HepG2 (cell line): ENCODE results near the gene SRRM1. TPM values are rescaled to one million over a fixed set of nuclear protein-coding genes. Genes with fewer than 3 reads are reported as not detected.

Experiments
- ATF2 ChIP-seq: sonication (generic); formaldehyde crosslinking; IDR thresholded peaks from 2 replicates; pipeline ENCODE4 v1.4.0; 2020; ENCODE audit warnings: missing genetic modification reagents
- CBX1 ChIP-seq: IDR thresholded peaks from one replicate; pipeline ENCODE4 v1.6.1; 2016; ENCODE audit warnings: antibody characterized with exemption, low read depth
- CEBPB ChIP-seq: IDR thresholded peaks from 2 replicates; pipeline ENCODE4 v1.6.1; 2011; ENCODE audit warnings: low read depth, low read length, improper control_type of control experiment, borderline replicate concordance
- ETV5 ChIP-seq: IDR thresholded peaks from 2 replicates; pipeline ENCODE4 v1.6.1; 2018; ENCODE audit warnings: missing biosample characterization, missing genetic modification reagents, inconsistent platforms, borderline replicate concordance
- FOXP1 ChIP-seq, 2 experiments: fragments of 450-650 bp in 1 of 2; IDR thresholded peaks; 2 replicates each; pipeline ENCODE4 v1.6.1; 2017 to 2018; ENCODE audit warnings: antibody characterized with exemption in 1 of 2
- GATAD2A ChIP-seq: IDR thresholded peaks from 2 replicates; pipeline ENCODE4 v1.6.1; 2016
- HOXA5 ChIP-seq: sonication (generic); formaldehyde crosslinking; IDR thresholded peaks from 2 replicates; pipeline ENCODE4 v1.4.0; 2020; ENCODE audit warnings: missing genetic modification reagents
- MAX ChIP-seq: IDR thresholded peaks from 2 replicates; pipeline ENCODE4 v1.6.1; 2012; ENCODE audit warnings: inconsistent platforms
- MTA1 ChIP-seq: sonication (generic); formaldehyde crosslinking; IDR thresholded peaks from 2 replicates; pipeline ENCODE4 v1.4.0; 2020; ENCODE audit warnings: missing genetic modification reagents, mild to moderate bottlenecking, borderline replicate concordance
- MXI1 ChIP-seq: IDR thresholded peaks from 3 replicates; pipeline ENCODE4 v1.6.1; 2012; ENCODE audit warnings: low read depth, low read length, inconsistent platforms, borderline replicate concordance
- MYNN ChIP-seq: sonication (generic); formaldehyde crosslinking; IDR thresholded peaks from 2 replicates; pipeline ENCODE4 v1.4.0; 2020; ENCODE audit warnings: mild to moderate bottlenecking, low read depth, missing genetic modification reagents
- NFE2L1 ChIP-seq: sonication (generic); formaldehyde crosslinking; IDR thresholded peaks from 2 replicates; pipeline ENCODE4 v1.4.0; 2020; ENCODE audit warnings: missing genetic modification reagents, mild to moderate bottlenecking, borderline replicate concordance
- POLR2AphosphoS2 ChIP-seq: IDR thresholded peaks from 2 replicates; pipeline ENCODE4 v1.6.1; 2011; ENCODE audit warnings: low read depth, low read length, improper control_type of control experiment
- POLR2G ChIP-seq: fragments of 200-400 bp; formaldehyde crosslinking; IDR thresholded peaks from 2 replicates; pipeline ENCODE4 v1.6.1; 2018; ENCODE audit warnings: mild to moderate bottlenecking, low read depth, low read length, moderate library complexity
- RARG ChIP-seq: sonication (generic); formaldehyde crosslinking; IDR thresholded peaks from 2 replicates; pipeline ENCODE4 v1.4.0; 2020; ENCODE audit warnings: low read depth, mild to moderate bottlenecking, missing genetic modification reagents
- STAG1 ChIP-seq: sonication (generic); formaldehyde crosslinking; IDR thresholded peaks from 2 replicates; pipeline ENCODE4 v1.4.0; 2020; ENCODE audit warnings: missing genetic modification reagents
- SUZ12 ChIP-seq: fragments of 150-350 bp; IDR thresholded peaks from 2 replicates; pipeline ENCODE4 v1.6.1; 2014; ENCODE audit warnings: low read depth, low read length
- TCF7 ChIP-seq: sonication (generic); IDR thresholded peaks from 2 replicates; pipeline ENCODE4 v1.6.1; 2016; ENCODE audit warnings: antibody characterized with exemption, low read depth
- THYN1 ChIP-seq: sonication (generic); formaldehyde crosslinking; IDR thresholded peaks from 2 replicates; pipeline ENCODE4 v1.8.1; 2023; ENCODE audit warnings: low read depth, mild to moderate bottlenecking, moderate library complexity, missing genetic modification reagents, borderline replicate concordance
- ZKSCAN1 ChIP-seq: fragments of 150-350 bp; IDR thresholded peaks from 2 replicates; pipeline ENCODE4 v1.6.1; 2014; ENCODE audit warnings: low read length
- ZNF124 ChIP-seq: sonication (generic); formaldehyde crosslinking; IDR thresholded peaks from 2 replicates; pipeline ENCODE4 v1.4.0; 2020; ENCODE audit warnings: missing genetic modification reagents
- ZNF232 ChIP-seq: sonication (generic); formaldehyde crosslinking; IDR thresholded peaks from 2 replicates; pipeline ENCODE4 v1.4.0; 2020; ENCODE audit warnings: missing genetic modification reagents, borderline replicate concordance
- ZNF292 ChIP-seq: sonication (generic); formaldehyde crosslinking; IDR thresholded peaks from 2 replicates; pipeline ENCODE4 v1.8.1; 2022; ENCODE audit warnings: mild to moderate bottlenecking, low read depth, missing genetic modification reagents, borderline replicate concordance
- ZNF441 ChIP-seq: sonication (generic); formaldehyde crosslinking; IDR thresholded peaks from 2 replicates; pipeline ENCODE4 v1.7.0; 2021; ENCODE audit warnings: missing genetic modification reagents, borderline replicate concordance
- ZNF451 ChIP-seq: sonication (generic); formaldehyde crosslinking; IDR thresholded peaks from 2 replicates; pipeline ENCODE4 v1.5.0; 2020; ENCODE audit warnings: mild to moderate bottlenecking, missing genetic modification reagents
- ZNF513 ChIP-seq: sonication (generic); formaldehyde crosslinking; conservative IDR thresholded peaks from 2 replicates; pipeline ENCODE4 v1.5.0; 2020; ENCODE audit warnings: missing genetic modification reagents
- ZNF564 ChIP-seq: sonication (generic); formaldehyde crosslinking; IDR thresholded peaks from 2 replicates; pipeline ENCODE4 v1.8.1; 2023; ENCODE audit warnings: mild to moderate bottlenecking, missing genetic modification reagents
- polyA plus RNA-seq, 8 experiments: library from polyadenylated mRNA; depleted of rRNA in 3 of 8; stranded (reverse) in 7 of 8; unstranded in 1 of 8; fragments of >200 nt; fragmentation: Illumina TruSeq in 4 of 8; extraction: Trizol in 4 of 8; gene quantifications; 2 replicates each; pipeline versions ENCODE4 v1.2.1 to v1.2.3, GENCODE V29; 2011 to 2016; ENCODE audit warnings: low read depth in 4 of 8, missing spikeins in 1 of 8, mixed read lengths in 1 of 8; ENCODE audit not compliant: insufficient read depth in 1 of 8
- total RNA-seq, 5 experiments: library from RNA; depleted of rRNA; stranded (reverse); fragments of >200 nt; fragmentation: Illumina TruSeq; extraction: Trizol; gene quantifications; 2 replicates each; pipeline ENCODE4 v1.2.3, GENCODE V29; 2016; ENCODE audit warnings: low read depth in 1 of 5

Gene SRRM1
- total and polyA plus RNA-seq, 2 of the 13 experiments (the other 11 are each of a cell fraction or from before 2014, with no cell fraction given) = 31.6 to 44.5 TPM

- TF ChIP-seq ZNF124 (CRISPR knock-in tag) = no peak
- no peak for TF ChIP-seq POLR2AphosphoS2
- peak; percentile 60; the same call in 1 of the 3 replicates for TF ChIP-seq MXI1
- peak; percentile 73 for TF ChIP-seq GATAD2A
- TF ChIP-seq RARG (CRISPR knock-in tag) = 0 out of 2 replicates have a peak, but pooled peaks have one; percentile 41
- no peak for TF ChIP-seq FOXP1 (IDR thresholded peaks at IDR 0.05)
- no peak; the same call in 1 of the 2 replicates for TF ChIP-seq FOXP1 (CRISPR knock-in tag; IDR thresholded peaks at IDR 0.05)
- peak; percentile 98 for TF ChIP-seq POLR2G
- TF ChIP-seq MAX = peak; percentile 83
- TF ChIP-seq THYN1 (CRISPR knock-in tag) = 0 out of 2 replicates have a peak, but pooled peaks have one; percentile 34
- TF ChIP-seq CEBPB = peak; percentile 22; the same call in 1 of the 2 replicates
- TF ChIP-seq MYNN (CRISPR knock-in tag) = no peak
- 0 out of 2 replicates have a peak, but pooled peaks have one; percentile 8 for TF ChIP-seq STAG1 (CRISPR knock-in tag)
- peak; percentile 14; the same call in 1 of the 2 replicates for TF ChIP-seq ETV5 (CRISPR knock-in tag)
- no peak; the same call in 1 of the 2 replicates for TF ChIP-seq HOXA5 (CRISPR knock-in tag)
- TF ChIP-seq NFE2L1 (CRISPR knock-in tag) = no peak
- TF ChIP-seq ZNF513 (CRISPR knock-in tag) = no peak
- peak; percentile 71 for TF ChIP-seq CBX1
- 0 out of 2 replicates have a peak, but pooled peaks have one; percentile 83 for TF ChIP-seq ATF2 (CRISPR knock-in tag)
- TF ChIP-seq ZKSCAN1 = no peak
- no peak for TF ChIP-seq ZNF441 (CRISPR knock-in tag)
- 0 out of 2 replicates have a peak, but pooled peaks have one; percentile 30 for TF ChIP-seq ZNF451 (CRISPR knock-in tag)
- TF ChIP-seq SUZ12 = peak; percentile 35; the same call in 1 of the 2 replicates
- 0 out of 2 replicates have a peak, but pooled peaks have one; percentile 16 for TF ChIP-seq MTA1 (CRISPR knock-in tag)
- TF ChIP-seq TCF7 = no peak
- TF ChIP-seq ZNF292 (CRISPR knock-in tag) = no peak
- TF ChIP-seq ZNF232 (CRISPR knock-in tag) = peak; percentile 80; the same call in 1 of the 2 replicates
- TF ChIP-seq ZNF564 (CRISPR knock-in tag) = peak; percentile 23; the same call in 1 of the 2 replicates
Measured at GRCh38 chr1:24642481-24643362, at the start of gene SRRM1 (continued).
